GM03348 (cell line): Measurements from ENCODE around the gene DMXL2.
"Not testable (repeated sequence)": the region's sequence is repeated elsewhere in the genome, so short reads cannot be mapped to it uniquely, and the experiment has no call there.

Experiments used
- DNase-seq: peaks from one replicate; pipeline ENCODE4 v3.0.0; 2012; ENCODE audit warnings: low spot score

Gene DMXL2

GRCh38 chr15:51576911-51577500 lies 45.6 kb downstream of the DMXL2 start:
- peak; percentile 53 for DNase-seq

DNA sequence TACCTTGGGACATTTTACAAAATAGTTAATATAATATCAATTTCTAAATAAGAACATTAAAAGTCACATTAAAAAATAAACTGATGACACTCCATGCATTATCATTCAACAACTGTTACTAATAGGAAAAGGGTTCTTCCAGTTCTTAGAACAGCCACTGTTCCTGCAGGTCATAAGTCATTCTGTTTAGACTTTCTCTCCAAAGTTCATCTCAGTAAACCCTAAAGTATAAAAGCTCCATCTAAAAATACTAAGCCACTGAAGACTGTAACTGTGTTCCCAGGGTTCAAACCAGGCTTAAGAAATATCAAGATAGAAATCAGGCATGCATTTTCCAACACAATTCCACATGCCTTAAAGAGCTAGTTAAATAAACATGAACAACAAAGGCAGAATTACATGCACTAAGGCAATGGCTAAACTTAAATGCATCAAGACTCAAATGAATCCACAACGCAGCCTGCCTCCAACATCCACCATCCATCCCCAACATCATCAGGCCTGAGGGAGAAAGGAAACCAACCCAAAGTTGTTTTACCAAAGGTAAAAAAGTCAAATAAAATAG lies 46.2 kb downstream of the DMXL2 start:
- DNase-seq: no peak

GRCh38 chr15:51575775-51576174 lies 46.8 kb downstream of the DMXL2 start:
- no peak for DNase-seq

DNA sequence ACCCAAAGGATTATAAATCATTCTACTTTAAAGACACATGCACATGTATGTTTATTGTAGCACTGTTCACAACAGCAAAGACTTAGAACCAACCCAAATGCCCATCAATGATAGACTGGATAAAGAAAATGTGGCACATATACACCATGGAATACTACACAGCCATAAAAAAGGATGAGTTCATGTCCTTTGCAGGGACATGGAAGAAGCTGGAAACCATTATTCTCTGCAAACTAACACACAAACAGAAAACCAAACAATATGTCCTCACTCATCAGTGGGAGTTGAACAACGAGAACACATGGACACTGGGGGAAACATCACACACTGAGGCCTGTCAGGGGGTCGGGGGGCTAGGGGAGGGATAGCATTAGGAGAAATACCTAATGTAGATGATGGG lies 49.2 kb downstream of the DMXL2 start:
- DNase-seq: not testable (repeated sequence)

GRCh38 chr15:51568939-51569784 lies 53.4 kb downstream of the DMXL2 start:
- not testable (repeated sequence) for DNase-seq

DNA sequence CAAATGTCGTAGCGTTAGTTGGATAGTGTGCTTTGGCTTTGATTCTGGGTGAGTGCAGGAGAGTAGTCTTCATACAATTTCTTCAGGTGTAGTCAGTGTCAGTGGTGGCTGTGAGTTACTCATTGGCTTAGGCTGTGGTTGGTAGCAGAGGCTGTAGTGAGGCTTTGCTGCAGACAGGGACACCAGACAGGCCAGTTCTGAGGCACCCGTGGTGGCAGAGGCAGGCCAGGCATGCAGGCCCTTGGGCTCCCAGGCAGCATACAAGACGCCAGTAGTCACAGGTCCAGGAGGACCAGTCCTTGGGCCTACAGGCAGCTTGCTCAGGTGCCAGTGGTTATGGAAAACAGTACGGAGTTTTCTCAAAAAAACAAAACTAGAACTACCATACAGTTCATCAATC lies 61.3 kb downstream of the DMXL2 start:
- DNase-seq: no peak

GRCh38 chr15:51558876-51559275 lies 63.7 kb downstream of the DMXL2 start:
- DNase-seq: no peak

DNA sequence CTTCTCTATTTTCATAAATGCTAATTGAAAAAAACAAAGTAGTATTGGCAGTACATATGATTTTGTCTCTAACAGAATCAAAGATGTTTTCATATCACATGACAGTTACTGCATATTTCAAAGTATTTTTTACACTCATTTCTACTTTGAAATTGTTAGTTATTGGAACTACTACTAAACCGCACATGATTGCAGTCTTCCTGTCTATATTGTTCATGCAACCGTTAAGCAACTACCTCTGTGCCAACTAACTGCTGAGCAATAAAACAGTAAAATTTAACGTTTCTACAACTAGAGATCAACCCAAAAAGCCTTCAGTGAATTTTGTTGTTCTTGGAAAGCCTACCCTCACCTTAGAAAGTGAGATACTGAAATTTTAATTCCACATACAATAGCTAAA lies 64.2 kb downstream of the DMXL2 start:
- no peak for DNase-seq

DNA sequence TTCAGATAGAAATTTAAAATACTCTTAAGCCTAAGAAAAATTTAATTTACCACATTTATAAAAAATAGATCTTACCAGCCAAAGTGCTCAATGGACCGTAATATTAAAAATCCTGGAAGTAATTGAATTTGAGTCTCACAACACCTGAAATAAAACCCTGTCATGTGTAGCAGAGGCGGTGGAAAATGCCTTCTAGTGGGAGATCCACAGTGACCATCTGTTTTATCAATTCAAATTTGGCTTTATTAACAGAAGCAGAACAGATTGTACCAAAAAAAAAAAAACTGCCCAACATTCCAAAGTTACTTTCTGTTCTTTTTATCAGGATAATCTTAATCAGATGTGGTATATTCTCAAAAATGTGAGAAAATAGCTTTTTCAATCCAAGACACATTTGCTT lies 71.7 kb downstream of the DMXL2 start:
- no peak for DNase-seq

GRCh38 chr15:51547656-51548055 lies 74.9 kb downstream of the DMXL2 start:
- no peak for DNase-seq

DNA sequence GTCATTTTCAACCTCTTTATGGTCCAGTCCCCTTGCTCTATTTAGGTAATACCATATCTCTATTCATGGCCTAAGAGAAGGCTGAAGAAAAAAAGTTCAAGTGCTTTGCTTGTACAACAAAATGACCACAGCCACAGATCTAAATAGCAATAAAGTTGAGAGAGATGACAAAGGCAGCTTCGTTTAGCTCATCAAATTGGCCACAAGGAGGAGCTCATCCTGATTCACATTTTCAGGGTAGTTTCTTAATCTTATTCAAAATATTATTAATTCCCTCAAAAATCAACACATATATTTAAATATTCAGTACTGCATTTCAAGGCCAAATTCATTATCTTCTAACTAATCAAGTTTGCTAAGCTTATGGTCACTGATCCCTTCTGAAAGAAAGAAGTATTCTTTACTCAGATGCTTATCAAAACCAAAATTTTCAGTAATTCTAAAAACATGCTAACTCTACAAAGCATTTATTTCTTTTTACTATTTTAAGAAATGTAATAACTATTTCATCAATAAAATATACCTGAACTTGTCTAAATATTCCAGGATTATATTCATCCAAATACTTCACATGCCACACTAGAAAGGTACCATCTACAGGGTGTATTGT lies 85.5 kb downstream of the DMXL2 start:
- peak; percentile 52 for DNase-seq

- no peak for DNase-seq
Observed at GRCh38 chr15:51533672-51534398, 88.7 kb downstream of the DMXL2 start.

- no peak for DNase-seq
Observed at GRCh38 chr15:51526955-51527354, 95.6 kb downstream of the DMXL2 start.

- DNase-seq: no peak
Observed at GRCh38 chr15:51524376-51524775, 98.2 kb downstream of the DMXL2 start.

GRCh38 chr15:51516291-51516690 lies 106.3 kb downstream of the DMXL2 start:
- no peak for DNase-seq

DNA sequence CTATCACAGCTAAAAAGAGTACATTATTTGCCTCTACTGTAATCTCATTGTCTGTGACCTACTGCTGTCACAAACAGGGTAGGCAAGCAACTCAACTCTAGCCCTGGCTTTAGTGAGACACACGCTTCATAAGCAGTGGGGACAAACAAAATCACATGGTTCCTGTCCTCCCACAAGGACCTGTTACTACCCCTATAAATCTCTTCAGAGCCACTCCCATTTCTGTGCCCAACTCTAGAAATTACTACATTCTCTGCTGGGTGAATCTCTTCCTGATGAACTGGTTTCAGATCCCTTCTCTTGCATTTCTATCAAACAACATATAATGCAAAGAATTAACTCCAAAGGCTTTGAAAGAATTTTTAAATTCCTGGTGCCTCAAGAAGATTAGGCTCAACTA lies 117.3 kb downstream of the DMXL2 start:
- DNase-seq: no peak

DNA sequence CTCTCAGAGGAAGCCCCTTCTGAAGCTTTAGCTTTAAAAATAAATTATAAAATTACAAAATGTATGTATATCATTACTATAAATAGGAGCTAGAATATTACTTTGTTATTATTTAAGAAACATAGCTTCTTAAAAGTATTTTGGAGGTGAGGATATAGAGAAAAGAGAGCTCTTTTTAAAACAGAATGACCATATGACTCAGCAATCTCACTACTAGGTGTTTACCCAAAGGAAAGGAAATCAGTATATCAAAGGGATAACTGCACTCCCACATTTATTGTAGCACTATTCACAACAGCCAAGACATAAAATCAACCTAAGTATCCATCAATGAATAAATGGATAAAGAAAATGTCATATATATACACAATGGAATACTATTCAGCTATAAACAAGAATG lies 119.6 kb downstream of the DMXL2 start:
- DNase-seq: no peak

DNA sequence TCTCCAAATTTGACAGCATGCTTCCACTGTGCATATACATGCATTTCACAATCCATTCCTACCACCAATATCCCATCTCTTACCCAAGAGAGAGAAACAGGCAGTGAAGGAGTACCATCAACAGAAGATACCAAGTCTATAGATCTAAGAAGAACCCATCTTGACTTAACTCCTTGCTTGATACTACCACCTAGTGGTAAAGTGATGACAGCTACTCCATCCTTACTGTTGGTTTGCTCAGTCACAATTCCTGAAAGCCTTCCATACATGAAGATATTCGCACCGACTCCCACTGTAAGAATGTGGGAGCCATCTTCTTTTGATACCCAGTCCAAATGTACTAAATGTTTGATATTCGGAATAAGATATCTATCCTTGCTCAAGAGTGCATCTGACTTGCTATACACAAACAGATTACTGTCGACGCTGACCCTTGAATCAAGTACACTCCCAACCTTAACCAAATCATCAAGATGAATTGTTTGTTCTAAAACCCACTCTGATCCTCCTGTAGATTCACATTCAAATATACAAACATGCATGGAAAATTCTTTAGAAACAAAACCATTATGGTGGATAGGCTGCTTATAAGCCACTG lies 123.1 kb downstream of the DMXL2 start:
- DNase-seq: peak; percentile 43

DNA sequence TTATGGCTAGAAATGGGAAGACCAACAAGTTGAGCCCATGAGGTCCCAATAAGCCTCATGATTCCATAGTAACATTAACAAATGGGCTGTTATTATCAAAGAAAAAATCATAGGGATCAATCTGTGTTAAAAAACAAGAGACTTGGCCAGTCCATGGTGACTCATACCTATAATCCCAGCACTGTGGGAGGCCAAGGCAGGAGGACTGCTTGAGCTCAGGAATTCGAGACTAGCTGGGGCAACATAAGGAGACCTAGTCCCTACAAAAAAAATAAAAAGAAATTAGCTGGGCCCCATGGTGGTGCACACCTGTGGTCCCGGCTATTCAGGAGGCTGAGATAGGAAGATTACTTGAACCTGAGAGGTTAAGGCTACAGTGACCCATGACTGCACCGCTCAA lies 124.8 kb downstream of the DMXL2 start:
- no peak for DNase-seq

DNA sequence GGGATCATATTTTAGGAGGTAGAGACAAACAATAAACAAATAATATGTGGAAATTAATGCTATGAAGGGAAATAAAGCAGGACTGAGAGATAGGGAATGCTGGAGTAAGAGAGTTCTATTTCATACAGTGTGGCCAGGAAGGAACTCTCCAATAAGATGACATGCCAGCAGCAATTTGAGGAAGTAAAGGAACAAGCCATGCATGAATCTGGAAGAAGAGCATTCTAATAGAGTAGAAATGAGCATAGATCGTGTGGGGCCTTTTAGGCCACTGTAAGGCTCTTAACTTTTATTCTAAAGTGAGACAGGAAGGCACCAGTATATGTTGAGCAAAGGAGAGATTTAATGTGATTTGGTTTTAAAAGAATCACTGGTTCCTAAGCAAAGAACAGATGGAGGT lies 126.3 kb downstream of the DMXL2 start:
- no peak for DNase-seq

DNA sequence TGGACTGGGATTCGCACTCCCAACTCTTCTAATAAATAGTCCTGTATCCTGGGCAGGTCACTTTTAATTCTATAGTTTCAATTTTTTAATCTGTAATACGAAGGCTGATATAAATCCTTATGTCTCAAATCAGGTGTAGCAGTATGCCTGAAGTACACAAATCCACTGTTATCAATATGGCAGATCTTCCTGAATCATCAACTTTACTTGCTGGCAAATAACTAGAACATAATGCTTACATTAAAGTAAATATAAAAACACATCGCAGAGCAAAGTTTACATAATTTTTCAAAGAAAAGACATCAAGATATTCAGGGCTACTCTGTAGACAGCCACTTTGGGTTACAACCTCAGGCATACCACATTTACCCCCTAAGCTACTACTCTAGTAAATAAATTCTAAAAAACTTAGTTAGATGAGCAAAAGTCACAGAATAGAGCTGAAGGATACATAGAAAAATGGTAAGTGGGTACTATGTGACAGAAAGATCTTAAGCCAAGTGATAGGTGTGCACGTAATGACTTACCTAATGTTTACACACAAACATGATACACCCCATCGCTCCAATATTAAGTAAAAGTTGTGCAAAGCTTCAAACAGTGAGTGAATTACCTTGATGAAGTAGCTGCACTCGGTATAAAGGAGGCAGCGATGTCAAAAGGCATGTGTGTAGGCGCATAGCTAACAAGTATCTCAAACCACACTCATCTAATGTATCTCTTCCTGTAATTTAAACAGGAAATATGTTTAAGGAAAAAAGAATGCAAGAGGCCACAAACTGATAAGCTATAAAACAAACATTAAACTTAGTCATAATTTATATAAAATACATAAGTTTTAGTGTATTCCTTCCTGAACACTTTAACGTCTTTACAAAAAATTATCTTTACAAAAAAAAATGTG lies 127.9 kb downstream of the DMXL2 start:
- DNase-seq: no peak
